ENCODE measurements around the gene SGTA.
"Not testable (repeated sequence)": the region's sequence is repeated elsewhere in the genome, so short reads cannot be mapped to it uniquely, and the experiment has no call there.

Gene SGTA

DNA sequence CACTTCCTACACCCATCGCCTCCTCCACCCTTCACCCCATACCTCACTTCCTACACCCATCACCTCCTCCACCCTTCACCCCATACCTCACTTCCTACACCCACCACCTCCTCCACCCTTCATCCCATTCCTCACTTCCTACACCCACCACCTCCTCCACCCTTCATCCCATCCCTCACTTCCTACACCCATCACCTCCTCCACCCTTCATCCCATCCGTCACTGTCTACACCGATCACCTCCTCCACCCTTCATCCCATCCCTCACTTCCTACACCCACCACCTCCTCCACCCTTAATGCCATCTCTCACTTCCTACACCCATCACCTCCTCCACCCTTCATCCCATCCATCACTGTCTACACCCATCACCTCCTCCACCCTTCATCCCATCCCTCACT is 69.9 kb downstream of the SGTA start:
- not testable (repeated sequence) for DNase-seq (ENCODE audit: low spot score)

DNA sequence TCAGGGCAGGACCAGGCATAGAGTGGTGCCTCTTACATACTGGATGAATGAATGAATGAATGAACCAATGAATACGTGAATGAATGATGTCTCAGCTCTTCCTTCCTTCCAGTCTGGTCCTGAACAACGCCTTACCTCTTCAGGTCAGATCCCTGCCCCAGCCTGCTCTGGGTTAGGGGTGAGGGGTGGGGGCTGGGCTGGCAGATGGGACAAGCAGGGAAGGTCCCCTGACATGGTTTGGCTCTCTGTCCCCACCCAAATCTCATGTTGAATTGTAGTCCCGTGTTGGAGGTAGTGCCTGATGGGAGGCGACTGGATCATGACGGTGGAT is 71.2 kb downstream of the SGTA start:
- DNase-seq (ENCODE audit: low spot score), result no peak

DNA sequence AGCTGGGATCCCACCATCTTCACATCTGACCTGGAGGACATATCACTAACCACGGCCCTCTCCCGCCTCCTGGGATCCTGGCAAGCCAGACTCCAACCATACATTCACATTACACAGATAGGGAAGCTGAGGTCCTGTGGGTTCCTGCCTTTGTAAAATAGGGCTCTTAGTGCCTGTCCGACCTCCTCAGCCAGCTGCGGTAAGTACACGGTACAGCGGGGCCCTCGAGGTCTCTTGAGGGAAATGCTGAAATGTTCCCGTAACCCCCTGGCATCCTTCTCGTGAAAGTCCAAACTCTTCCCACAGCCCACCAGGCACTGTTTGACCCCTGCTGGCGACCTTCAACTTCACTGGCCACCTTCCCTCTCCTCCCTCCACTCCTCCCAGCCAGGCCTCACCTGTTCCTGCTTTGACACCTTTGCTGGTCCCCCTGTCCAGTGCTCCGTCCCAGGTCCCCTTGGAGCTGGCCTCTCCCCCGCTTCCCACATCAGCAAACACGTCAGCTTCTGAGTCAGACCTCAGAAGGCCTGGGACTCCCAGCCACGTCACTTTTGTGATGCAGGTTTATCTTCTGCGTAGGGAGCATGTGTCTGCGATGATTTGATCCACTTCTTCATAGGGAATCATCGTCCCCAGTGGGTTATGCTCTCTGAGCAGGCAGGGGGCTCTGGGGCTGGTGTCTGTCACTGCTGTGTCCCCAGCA is 71.8 kb downstream of the SGTA start:
- no peak for DNase-seq (ENCODE audit: low spot score)

DNA sequence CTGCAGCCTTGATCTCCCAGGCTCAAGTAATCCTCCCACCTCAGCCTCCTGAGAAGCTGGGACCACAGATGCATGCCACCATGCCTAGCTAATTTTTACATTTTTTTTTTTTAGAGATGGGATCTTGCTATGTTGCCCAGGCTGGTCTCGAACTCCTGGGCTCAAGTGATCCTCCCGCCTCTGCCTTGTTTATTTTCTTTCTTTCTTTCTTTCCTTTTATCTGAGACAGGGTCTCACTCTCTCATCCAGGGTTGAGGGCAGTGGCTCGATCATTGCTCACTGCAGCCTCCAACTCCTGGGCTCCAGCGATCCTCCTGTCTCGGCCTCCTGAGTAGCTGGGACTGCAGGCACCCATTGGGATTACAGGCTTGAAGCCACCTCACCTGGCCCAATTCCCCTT is 76.8 kb downstream of the SGTA start:
- no peak for DNase-seq (ENCODE audit: low spot score)

Measured in GM03348 (cell line).